Right lobe of liver (tissue), 4 donors: ENCODE results near the gene LCN10.

ENCODE experiments used
- POLR2A ChIP-seq: fragments of 450-650 bp; IDR thresholded peaks from one replicate; pipeline ENCODE4 v1.6.1; 2017; ENCODE audit warnings: antibody characterized with exemption, mild to moderate bottlenecking
- TF ChIP-seq, protein P1 (sequence below), 4 donors: fragments of 200-600 bp in 3 of 4; fragments of 450-650 bp in 1 of 4; IDR thresholded peaks; one replicate each; pipeline versions ENCODE4 v1.5.1 to v1.8.0; 2016 to 2022; ENCODE audit warnings: antibody characterized with exemption in 4 of 4, mild to moderate bottlenecking in 2 of 4
- donor health status: DM: no; HTN: no; CAD: no.
- donor health status: DM: no; HTN: no; CAD: no.
- donor health status: DM: no; HTN: yes; CAD: no.

DNA sequence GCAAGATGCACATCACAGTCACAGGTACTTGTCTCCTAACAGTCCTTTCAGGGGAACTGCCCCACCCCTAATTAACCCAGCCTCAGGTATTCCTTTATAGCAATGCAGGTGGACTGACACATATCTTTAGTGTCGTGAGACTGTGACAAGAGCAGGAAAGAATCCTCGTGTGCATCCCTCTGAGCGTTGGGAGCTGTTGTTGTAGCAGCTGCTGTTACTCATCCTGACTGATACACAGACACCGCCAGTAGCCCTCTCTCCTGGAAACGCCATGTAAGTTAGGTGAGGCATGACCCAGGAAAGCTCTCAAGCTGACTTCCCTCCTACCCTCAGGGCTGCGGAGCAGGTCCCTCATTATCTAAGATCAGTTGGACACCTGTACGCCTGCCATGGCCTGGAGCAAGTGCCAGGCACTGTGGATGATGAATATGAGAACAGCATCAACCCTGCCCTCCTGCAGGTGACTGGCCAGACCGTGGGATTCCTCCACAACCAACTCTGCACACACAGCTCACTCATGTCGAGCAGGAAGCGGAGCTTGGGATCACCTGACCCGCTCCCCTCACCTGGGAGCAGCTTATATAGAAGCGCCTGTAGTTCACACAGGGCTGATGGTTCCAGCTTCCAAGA is 31.8 kb upstream of the LCN10 start:
- TF ChIP-seq, protein P1, sequence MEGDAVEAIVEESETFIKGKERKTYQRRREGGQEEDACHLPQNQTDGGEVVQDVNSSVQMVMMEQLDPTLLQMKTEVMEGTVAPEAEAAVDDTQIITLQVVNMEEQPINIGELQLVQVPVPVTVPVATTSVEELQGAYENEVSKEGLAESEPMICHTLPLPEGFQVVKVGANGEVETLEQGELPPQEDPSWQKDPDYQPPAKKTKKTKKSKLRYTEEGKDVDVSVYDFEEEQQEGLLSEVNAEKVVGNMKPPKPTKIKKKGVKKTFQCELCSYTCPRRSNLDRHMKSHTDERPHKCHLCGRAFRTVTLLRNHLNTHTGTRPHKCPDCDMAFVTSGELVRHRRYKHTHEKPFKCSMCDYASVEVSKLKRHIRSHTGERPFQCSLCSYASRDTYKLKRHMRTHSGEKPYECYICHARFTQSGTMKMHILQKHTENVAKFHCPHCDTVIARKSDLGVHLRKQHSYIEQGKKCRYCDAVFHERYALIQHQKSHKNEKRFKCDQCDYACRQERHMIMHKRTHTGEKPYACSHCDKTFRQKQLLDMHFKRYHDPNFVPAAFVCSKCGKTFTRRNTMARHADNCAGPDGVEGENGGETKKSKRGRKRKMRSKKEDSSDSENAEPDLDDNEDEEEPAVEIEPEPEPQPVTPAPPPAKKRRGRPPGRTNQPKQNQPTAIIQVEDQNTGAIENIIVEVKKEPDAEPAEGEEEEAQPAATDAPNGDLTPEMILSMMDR (IDR thresholded peaks at IDR 0.05): no peak
- TF ChIP-seq POLR2A: no peak
